ENCODE results near the gene DIP2C.
"Not testable (repeated sequence)": the region's sequence is repeated elsewhere in the genome, so short reads cannot be mapped to it uniquely, and the experiment has no call there.

DIP2C gene, protein sequence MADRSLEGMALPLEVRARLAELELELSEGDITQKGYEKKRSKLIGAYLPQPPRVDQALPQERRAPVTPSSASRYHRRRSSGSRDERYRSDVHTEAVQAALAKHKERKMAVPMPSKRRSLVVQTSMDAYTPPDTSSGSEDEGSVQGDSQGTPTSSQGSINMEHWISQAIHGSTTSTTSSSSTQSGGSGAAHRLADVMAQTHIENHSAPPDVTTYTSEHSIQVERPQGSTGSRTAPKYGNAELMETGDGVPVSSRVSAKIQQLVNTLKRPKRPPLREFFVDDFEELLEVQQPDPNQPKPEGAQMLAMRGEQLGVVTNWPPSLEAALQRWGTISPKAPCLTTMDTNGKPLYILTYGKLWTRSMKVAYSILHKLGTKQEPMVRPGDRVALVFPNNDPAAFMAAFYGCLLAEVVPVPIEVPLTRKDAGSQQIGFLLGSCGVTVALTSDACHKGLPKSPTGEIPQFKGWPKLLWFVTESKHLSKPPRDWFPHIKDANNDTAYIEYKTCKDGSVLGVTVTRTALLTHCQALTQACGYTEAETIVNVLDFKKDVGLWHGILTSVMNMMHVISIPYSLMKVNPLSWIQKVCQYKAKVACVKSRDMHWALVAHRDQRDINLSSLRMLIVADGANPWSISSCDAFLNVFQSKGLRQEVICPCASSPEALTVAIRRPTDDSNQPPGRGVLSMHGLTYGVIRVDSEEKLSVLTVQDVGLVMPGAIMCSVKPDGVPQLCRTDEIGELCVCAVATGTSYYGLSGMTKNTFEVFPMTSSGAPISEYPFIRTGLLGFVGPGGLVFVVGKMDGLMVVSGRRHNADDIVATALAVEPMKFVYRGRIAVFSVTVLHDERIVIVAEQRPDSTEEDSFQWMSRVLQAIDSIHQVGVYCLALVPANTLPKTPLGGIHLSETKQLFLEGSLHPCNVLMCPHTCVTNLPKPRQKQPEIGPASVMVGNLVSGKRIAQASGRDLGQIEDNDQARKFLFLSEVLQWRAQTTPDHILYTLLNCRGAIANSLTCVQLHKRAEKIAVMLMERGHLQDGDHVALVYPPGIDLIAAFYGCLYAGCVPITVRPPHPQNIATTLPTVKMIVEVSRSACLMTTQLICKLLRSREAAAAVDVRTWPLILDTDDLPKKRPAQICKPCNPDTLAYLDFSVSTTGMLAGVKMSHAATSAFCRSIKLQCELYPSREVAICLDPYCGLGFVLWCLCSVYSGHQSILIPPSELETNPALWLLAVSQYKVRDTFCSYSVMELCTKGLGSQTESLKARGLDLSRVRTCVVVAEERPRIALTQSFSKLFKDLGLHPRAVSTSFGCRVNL (N-terminal part only)
- total RNA-seq: 6.2 to 15.6 (median 8.3) reads per million in 18 experiments

- peak in 1 of 2 donors; percentile 1 for DNase-seq
Observed at GRCh38 chr10:689452-690371, at the start of gene DIP2C. TSS of gene DIP2C (minus strand) at chr10:689668. CDS start at chr10:689578, 90 bp downstream.

DNA sequence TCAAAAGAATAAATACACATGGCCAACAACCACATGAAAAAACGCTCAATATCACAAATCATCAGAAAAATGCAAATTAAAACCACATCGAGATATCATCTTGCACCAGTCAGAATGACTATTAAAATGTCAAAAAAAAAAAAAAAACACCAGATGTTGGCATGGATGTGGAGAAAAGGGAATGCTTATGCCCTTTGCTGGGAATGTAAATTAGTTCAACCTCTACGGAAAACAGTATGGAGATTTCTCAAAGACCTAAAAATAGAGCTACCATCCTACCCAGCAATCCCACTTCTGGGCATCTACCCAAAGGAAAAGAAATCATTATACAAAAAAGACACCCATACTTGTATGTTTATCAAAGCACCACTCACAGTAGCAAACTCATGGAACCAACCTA, 45.0 kb upstream of the DIP2C start:
- no peak for DNase-seq

- DNase-seq: no peak
Observed at GRCh38 chr10:733086-733485, 43.6 kb upstream of the DIP2C start.

DNA sequence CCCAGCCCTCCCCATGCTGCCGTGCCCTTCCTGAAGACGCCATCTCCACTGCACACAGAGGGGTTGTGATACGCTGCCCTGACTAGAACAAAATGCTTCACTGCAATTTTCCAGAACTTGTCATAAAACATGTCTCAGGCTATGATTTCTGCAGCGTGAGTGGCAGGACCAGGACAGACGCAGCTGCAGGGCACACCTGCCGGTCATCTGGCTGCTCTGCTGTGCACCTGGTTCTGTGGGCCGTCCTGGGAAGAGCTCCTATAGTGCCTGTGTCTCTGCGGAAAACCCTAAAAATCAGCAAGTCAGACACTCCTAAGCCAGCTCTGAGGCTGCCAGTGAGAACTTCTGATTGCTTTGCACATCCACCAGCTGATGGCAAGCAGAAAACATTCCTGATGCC, 39.7 kb upstream of the DIP2C start:
- no peak for DNase-seq

DNA sequence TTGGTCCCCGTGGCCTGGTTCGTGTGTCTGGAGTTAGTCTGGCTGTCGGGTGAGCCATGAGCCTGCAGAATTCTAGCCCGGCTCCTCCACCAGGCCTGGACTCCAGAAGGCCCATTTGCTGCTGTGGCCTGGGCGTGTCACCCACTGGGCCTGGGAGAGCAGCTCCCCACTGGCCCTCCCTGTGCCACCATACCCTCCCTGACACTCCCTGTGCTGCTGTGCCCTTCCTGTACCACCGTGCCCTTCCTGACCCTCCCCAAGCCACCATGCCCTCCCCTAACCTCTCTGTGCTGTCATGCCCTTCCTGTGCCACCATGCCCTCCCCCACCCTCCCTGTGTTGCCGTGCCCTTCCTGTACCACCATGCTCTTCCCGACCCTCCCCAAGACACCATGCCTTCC, 39.1 kb upstream of the DIP2C start:
- no peak for DNase-seq

- no peak for DNase-seq
Observed at GRCh38 chr10:727162-727790, 37.8 kb upstream of the DIP2C start.

DNA sequence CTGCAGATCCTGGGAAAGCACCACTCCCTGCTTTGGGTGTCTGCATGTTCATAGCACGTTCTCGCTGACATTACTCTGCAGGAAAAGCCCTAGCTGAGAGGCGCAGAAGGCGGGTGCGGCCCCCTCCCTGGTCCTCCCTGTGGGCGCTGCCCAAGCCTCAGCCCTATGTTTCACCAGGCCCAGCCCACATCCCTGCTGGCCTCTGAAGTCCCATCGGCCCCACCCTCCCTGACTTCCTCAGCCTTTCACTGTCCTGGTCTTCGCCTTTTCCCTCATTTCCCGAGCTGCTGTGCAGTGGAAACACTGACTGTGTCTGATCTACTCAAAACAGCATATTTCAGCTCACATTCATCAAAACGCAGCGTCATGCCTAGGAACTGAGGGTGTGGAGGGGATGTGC, 36.3 kb upstream of the DIP2C start:
- no peak for DNase-seq

- DNase-seq: no peak
Observed at GRCh38 chr10:725302-725701, 35.8 kb upstream of the DIP2C start.

DNA sequence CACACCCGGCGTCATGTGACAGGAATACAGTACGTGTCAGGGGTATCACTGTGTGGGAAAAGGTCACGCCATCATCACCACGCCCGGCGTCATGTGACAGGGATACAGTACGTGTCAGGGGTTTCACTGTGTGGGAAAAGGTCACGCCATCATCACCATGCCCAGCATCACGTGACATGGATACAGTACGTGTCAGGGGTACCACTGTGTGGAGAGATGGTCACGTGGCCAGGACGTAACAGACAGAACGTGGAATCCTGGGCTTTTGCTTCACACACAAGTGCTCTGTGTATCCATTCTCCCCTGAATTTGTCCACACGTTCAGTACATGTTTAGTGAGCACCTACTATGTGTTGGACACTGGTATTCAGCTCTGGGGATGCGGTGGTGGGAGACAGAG, 34.5 kb upstream of the DIP2C start:
- DNase-seq: no peak

GRCh38 chr10:722281-723060, 33.0 kb upstream of the DIP2C start:
- DNase-seq: no peak

GRCh38 chr10:718143-718700, 28.8 kb upstream of the DIP2C start:
- DNase-seq: no peak

DNA sequence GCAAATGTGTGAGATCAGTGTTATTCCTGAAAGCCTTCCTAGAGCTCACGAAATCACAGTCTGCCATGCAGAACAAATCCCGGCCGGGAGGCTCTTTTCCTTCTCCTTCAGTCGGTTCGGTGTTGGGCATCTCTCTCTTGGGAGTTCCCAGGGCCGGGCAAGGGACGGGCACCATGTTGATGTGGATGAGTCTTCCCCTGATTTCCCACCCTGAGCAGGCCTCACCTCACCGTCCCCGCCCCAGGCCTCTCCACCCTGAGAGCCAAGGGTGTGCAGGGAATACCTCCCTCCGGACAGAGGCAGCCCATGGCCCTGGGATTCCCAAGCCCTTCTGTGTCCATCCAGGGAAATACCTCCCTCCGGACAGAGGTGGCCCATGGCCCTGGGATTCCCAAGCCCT, 28.0 kb upstream of the DIP2C start:
- DNase-seq: no peak

- DNase-seq: no peak
Observed at GRCh38 chr10:716821-717220, 27.4 kb upstream of the DIP2C start.

DNA sequence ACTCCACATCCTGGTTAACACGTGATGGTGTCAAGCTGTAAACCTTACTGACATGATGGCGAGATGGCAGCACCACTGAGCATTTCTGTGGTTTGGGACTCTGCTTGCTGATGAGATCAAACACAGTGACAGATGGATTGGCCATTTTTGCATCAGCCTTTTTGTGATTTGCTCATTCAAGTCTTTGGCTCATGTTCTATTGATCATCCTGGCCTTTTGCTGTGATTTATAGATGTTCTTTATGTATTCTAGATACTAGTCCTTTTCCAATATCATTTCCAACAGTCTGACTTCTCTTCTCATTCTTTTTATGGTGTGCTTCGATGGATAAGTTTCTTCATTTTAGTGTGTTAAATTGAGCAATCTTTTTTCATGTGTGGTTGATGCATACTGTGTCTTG, 24.7 kb upstream of the DIP2C start:
- no peak for DNase-seq

- no peak for DNase-seq
Observed at GRCh38 chr10:712575-712974, 23.1 kb upstream of the DIP2C start.

GRCh38 chr10:712089-712488, 22.6 kb upstream of the DIP2C start:
- no peak for DNase-seq

- DNase-seq: no peak
Observed at GRCh38 chr10:707861-708260, 18.4 kb upstream of the DIP2C start.

GRCh38 chr10:707456-707855, 18.0 kb upstream of the DIP2C start:
- no peak for DNase-seq

DNA sequence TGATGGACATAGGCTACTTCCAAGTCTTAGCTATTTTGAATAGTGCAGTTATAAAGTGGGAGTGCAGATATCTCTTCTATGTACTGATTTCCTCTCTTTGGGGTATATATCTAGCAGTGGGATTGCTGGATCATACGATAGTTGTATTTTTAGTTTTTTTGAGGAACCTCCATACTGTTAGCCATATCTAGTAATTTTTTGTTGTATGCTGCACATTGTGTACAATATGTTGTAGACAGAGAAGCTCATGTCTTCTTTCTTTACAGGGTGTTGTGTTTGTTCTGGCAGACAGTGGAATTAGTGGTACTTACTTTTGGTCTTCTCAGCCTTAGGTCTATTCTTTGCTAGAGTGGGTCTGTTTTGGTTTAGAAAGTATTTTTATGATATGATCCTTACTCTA, 13.7 kb upstream of the DIP2C start:
- no peak for DNase-seq

GRCh38 chr10:700183-700582, 10.7 kb upstream of the DIP2C start:
- DNase-seq: not testable (repeated sequence)
